Epidermal melanocyte (primary cell): ENCODE measurements around the gene SIK2.
"Not testable (repeated sequence)": the region's sequence is repeated elsewhere in the genome, so short reads cannot be mapped to it uniquely, and the experiment has no call there.

Experiments
- DNase-seq: peaks from one replicate; pipeline ENCODE4 v3.0.0; 2011; ENCODE audit warnings: low spot score; ENCODE audit not compliant: insufficient read length

The SIK2 gene

DNA sequence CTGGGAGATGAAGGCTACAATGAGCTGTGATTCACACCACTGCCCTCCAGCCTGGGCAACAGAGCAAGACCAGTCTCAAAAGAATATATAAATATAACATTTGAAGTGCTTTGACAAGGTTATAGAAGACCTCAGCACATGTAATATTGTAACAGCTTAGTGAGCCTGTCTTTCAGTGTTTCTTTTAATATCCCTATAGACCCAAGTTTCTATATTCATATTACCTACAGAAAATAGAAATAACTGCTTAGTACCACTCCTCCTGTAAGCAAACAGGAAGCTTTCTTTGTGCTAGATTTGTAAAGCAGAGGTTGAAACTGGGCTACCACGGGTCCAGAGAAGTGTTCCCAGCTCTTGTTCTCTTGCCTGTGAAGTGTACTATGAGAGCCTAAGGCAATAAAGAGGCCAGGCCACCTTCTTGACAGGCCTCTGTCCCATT lies 95.7 kb downstream of the SIK2 start:
- no peak for DNase-seq

DNA sequence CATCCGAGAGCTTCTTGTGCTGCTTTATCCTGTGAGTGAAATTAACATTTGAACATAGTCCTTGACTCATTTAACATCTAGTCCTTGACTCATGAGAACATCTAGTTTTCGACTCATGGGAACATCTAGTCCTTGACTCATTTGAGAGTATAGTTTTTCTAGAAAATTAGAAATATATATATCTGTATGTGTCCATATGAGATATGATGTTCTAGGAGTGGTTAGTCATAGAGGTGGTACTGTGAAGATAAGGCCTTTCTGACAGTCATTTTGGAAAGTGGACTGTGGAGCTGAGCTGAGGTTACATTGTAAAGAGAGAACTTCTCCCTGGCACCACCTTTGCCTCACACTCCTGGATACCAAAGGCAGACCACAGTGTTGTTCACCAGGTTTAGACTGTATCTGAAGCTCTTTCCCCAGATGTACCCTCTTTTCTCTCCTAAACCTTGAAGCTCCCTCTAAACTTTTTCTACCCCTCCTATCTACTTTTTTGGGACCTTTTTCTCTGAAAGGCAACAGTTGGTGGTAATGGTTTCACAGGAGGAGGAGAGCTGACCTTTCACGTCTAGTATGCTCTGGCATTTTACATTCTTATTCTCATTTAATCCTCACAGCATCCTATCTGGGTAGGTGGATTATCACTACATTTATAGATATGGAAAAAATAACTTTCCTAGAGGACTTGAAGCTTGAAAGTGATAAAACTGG lies 96.8 kb downstream of the SIK2 start:
- no peak for DNase-seq

DNA sequence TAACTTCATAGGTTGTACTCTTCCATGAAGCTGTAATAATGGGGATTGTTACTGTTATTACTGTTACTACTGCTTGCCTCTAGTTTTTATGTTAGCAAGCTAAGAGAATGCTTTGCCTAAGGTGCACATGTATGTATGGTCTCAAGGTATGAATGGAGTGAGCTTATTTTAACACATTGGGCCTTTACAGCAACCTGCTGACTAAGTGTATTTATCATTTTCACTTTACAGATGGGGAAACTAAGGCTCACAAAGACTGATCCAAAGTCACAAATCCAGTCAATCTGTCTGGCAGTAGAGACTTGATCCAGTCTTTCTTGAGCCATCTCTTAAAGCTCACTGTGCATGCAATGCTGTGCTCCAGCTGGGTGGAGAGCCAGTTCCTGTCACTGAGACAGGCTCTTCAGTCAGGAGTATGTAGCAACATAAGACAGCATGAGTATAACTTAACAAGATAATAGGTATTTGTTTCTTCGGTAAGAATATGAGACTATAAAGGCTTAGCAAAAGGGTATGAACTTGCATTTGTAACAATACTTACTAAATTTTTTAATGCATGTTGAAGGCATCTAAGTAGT lies 97.4 kb downstream of the SIK2 start:
- no peak for DNase-seq

DNA sequence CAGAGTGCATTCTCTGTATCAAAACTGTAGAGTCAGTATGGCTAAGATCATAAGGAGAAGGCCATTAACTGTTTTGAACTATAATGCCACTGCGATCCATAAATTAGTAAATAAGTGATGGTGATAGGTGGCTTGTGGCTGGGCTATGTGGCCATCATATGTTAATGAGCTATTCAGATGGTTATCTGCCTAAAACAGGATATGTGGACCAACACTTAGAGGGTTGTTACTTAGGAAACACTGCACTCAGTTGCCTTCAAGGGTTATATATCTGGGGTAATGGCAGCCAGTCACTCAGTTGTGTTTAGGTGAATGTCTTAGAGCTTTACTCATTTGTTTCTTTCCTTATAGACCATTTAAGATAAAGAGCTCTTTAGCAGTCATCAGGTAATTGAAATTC lies 97.9 kb downstream of the SIK2 start:
- DNase-seq = no peak

DNA sequence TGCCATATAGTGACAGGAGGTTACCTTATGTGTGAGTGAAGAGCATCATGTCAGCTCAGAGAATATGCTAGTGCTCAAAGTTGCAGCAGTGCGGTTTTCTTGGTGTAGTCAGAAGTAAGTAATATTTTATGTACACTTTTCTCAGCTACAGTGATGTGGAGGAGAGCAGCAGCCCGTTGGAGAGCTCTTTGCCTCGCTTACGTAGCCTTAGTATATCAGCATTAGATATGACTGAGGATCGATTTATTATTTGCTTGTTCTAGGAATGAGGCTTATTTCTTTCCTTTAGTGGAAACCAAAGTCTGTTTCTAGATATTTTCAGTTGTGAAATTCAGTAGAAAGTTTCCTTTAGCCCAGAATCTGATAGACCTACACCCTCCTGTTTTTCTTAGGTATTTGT lies 100.4 kb downstream of the SIK2 start:
- no peak for DNase-seq

DNA sequence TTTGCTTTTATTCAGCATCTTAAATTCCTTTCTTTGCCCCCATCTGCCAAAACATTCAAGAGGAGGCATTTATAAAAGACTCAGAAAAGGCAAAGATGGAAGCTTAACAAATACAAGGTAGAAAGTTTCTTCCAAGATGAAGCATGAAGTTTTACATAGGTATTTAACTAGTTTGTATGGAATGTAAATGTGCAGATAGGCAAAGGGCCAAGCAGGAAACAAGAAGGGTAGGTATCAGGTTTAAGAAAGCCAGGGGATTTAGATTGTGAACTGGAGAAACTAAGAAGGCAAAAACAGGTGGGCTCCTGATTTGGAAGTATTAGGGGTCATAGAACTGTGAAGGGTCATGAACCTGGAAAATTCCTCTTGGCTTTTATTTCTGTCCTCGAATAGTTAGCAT lies 101.3 kb downstream of the SIK2 start:
- DNase-seq = no peak

DNA sequence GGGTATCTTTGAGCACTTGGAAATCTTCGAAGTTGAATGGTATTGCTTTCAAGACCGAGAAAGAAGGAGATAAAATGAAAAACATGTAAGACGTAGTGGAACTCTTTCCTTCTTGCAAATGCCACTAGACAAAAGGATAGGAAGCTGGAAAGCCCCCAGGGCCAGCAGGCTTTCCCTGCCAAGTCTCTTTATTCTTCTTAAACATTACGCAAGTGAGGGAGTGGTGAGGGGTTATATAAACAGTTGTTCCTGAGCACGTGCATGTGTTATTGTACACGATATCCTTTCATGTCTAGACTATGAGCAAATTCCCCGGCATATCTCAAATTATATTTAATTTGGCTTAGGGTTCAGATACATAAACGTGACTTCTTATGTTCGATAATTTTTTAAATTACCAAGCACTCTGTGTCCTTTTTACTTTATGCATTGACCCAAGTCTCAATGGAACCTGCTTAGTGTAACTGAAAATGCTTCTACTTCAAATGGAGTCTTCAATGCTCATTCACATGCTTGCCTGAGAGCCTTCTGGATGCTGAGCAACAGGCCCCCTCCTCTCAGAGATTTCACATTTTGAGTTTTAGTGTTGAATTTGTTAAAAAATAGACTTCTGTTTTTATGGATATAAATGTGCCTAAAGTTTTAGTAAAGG lies 104.9 kb downstream of the SIK2 start:
- DNase-seq = no peak

DNA sequence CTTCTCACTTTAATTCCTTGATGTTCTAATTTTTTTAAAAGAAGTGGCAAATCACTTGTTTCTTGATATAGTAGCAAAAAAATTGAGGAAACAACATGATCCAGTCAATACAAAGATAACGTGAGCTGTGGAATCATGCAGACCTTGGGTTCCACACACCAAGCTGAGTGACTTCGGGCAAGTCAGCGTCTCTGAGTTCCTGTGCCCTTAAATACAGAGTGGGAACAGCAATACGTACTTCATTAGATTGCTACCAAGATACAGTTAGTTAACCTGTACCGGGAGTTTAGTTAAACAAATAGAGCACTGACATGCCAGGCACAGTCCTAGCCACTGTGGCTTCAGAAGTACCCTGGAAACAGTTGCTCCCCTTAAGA lies 105.4 kb downstream of the SIK2 start:
- DNase-seq = no peak

DNA sequence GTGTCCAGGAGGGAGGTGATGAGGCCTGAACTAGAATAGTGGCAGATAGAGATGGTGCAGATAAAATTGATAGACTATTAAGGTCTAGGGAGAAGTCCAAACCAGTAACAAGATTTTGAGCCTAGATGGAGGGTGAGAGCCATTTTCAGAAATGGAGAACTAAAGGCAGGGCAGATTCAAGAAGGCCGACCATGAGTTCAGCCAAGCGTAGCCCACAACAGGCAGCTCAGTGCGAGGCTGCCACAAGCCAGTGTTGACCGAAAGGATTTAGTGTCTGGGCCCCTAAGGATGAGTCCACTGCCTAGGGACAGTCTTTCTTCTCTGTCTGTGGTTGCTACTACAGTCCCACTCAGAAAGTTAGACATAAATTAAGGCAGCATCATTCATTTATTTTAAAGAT lies 112.3 kb downstream of the SIK2 start:
- DNase-seq = no peak

DNA sequence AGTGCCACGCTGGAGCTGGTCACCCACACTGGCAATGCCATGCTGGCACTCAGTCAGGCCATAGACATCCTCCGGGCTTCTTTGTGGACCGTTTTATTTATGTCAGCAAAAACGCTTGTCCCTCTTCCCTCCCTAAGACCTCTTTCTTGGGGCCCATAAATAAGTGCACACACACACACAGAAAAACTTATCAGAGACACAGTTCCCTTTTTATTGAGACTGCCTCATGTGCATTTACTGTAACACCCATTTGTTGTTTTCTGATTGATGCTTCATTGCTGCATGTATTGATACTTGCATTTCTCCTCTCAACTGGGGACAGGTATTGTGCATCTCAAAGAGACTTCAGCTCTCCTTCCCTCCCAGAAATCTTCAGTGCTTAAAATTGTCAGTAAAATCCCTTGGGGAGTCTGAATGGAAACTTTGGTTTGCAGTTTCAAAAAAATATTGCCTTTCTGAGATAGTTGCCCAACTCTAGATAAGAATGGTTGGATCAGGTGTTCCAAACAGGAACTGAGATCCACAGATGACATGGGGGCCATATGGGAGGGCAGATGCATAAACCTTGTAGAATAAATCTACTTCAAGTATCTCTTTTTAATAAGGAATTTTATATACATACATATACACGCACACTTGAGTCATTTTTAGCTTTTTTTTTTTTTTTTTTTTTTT lies 113.0 kb downstream of the SIK2 start:
- no peak for DNase-seq

DNA sequence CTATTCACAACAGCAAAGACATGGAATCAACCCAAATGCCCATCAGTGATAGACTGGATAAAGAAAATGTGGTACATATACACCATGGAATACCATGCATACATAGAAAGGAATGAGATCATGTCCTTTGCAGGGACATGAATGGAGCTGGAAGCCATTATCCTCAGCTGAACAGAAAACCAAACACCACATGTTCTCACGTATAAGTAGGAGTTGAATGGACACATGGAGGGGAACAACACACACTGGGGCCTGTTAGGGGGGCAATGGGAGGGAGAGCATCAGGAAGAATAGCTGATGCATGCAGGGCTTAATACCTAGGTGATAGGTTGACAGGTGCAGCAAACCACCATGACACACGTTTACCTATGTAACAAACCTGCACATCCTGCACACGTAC lies 115.4 kb downstream of the SIK2 start:
- not testable (repeated sequence) for DNase-seq

DNA sequence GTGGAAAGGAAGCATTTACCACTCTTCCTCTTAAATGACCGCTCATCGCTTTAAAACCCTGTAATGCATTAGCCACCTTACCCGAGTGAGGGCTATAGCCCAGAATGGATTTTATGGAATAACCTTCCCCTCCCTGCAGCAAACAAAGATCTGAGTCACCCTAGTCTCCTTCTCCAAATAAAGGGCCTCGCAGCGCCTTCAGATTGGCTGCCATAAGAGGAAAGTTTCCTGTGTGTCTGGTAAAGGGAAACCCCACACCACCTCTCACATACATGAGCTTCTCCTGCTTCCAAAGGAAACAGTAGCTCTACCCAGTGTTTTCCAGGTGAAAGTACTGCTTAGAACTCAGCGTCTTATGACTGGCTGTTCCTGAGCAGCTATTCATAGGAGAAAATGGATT lies 116.2 kb downstream of the SIK2 start:
- no peak for DNase-seq

DNA sequence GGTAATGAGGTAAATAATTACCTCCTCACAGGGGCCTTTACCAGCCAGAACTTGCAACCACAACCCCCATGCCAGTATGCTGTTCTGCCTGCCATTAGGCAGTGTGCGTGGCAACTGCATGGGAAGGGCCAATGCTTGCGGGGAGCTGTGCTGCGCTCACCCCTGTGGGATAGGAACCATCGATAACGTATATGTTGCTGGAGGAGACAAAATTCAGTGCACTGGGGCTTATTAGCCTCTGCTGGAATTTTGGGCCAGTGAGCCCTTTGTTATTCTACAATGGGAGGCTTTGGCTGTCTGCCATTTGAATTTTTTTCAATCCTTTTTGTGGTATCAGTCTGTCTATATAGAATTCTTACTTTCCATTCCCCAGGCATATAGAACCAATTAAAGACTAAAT lies 116.6 kb downstream of the SIK2 start:
- DNase-seq = no peak

DNA sequence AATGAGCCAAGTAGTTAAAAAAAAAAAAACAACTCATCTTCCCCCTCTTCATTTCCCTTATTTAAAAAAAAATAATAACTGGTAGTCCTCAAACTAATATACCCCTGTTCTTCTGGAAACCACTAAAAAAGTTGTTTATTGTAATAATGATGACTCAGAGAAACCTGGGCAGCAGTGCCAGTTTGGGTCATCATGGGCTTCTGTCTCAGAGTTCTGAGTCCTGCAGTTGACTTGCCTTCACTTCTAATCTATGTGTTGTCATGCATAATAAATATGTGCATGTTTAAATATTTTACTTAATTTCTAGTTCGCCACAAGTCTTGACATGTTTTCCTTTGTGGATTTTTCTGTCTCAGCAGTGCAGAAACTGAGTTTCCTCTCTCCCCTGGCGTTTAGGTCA lies 117.1 kb downstream of the SIK2 start:
- DNase-seq = no peak

DNA sequence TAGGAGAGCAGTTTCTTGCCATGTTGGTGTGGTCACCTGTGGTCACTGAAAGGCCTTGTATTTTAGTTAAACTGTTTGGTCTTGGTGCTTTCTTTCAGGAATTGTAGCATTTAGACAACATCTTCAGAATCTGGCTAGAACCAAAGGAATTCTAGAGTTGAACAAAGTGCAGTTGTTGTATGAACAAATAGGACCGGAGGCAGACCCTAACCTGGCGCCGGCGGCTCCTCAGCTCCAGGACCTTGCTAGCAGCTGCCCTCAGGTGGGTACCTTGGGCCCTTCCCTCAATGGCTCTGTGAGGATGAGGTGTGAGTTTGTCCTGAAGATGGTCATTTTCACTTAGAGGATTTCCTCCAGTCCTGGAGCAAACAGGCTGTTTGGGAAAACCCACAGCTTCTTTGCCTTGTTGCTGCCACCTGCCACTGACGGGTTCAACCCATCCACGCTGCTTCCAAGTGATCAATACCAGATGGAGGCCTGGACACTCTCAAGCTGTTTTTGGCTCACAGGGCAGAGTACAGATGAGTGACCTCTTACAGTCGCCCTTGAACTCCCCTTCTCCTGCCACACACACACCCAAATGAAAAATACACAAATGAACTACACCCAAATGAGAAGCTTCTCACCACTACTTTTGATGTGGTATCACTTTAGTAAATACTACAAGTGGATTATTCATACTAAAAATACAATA lies 118.7 kb downstream of the SIK2 start:
- DNase-seq = no peak

DNA sequence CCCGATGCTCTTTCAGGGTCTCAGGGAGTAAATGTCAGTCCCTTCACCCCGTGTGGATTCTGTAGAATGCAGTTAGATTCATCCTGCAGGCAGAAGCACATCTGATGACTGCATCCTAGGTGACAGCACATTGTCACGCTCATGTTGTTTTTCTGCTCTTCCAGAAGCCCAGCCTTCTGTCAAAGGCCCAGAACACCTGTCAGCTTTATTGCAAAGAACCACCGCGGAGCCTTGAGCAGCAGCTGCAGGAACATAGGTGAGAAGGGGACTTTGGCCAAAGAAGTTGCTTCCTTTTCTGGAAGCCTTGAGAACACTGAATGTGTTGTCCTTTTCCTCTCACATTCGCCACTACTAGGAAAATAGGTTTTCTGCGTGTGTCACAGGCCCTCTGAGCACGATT lies 120.3 kb downstream of the SIK2 start:
- no peak for DNase-seq

DNA sequence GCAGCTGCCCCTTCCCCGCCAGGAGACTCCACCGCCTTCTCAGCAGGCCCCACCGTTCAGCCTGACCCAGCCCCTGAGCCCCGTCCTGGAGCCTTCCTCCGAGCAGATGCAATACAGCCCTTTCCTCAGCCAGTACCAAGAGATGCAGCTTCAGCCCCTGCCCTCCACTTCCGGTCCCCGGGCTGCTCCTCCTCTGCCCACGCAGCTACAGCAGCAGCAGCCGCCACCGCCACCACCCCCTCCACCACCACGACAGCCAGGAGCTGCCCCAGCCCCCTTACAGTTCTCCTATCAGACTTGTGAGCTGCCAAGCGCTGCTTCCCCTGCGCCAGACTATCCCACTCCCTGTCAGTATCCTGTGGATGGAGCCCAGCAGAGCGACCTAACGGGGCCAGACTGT lies 121.3 kb downstream of the SIK2 start:
- DNase-seq = no peak

DNA sequence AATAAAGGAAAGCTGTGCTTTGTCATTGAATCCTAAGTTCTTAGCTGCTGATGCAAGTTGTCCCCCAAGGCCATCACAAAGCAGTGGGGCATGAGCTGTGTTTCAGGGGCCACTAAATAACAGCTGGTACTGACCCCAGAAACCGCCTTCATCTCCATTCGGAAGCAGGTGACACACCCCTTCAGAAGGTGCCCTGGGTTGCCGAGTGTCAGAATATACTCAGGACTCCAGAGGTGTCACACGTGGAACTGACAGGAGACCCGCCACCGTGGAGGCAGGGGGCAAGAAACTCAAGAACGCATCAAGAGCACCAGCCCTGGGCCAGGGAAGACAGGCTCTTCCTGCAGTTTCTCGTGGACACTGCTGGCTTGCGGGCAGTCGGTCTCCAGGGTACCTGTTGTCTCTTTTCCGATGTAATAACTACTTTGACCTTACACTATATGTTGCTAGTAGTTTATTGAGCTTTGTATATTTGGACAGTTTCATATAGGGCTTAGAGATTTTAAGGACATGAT lies 122.4 kb downstream of the SIK2 start:
- DNase-seq = no peak

DNA sequence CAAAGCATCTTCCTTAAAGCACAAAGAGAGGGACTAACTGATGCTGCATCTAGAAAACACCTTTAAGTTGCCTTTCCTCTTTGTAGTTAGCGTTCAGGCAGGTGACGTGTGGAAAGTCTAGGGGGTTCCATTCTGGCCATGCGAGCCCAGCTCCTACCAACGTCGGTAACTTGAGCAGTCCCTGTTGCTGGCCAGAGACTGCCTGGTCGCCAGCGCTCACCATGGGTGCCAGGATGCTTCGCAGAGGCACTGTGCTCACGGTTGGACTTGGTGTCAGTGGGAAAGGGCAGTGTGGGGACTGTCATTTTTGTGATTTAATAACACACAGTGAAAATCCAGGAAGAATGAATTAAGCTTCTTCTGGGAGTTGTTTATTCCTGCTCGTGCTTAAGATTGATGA lies 123.4 kb downstream of the SIK2 start:
- no peak for DNase-seq

DNA sequence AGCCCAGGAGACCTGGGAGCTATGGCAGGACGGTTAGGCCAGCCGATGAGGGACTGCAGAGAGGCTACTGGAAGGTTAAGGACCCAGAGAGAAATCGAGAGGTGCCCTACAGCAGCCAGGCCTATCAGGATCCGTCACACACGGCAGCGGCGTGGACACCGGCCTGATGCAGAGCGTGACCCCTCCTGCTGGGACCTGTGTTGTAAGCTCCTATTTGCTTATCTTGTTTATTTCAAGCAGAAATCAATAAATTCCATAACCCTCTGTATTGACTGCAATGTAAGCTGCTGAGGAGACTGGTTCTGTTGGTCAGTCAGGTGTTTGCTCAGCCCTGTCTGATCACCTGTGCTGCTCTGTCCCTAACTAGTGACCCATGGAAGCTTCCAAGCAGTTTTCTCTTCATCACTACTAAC lies 124.1 kb downstream of the SIK2 start:
- DNase-seq = no peak

DNA sequence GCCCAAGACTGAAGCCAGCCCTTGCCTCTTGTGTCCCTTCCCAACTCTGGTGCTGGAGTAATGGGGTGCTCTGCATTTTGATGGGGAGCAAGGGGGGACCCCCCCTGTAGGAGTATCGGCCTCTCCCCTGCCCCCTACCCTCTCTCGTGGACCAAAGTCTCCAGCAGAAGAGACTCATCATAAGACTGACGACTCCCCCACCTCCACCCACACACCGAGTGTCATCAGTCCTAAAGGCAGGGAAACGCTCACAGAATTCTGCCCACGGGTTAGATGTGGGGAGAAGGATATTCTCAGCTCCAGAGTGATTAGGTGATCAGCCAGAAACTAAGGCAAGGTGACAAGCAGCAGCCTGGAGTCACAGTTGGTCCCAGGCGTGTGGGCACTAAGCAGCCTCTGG lies 125.2 kb downstream of the SIK2 start:
- no peak for DNase-seq
